ENCODE results near the gene LRRC47.

DNA sequence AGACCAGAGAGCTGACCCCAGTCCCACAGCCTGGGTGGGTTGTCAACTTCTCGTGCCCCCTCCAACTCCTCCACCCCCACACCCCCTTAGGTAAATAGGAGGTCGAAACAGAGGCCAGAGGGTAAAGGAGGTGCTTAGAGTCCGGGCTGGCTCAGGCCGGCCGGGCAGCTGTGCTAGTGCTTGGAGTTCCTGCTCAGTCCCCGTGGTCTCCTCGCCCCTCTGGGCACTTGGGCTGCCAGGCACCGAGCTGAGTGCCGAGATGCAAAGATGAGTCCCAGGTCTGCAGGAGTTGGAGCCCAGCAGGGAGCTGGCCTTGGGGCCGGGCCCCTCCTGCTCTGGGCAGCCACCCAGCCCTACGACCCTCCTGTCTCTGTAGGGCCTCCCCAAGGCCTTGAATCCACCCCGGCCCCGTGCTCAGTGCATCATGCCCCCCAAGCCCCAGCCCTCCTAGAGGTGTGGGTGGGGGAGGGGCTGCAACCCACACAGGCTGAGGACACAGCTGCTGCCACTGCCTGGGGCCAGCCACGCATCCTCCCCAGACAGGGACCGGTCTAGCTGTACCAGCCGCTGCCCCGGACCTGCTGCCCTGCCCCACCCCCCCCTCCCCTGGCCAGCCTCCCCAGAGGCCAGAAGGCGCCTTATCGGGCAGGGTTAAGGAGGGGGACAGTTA, 21.9 kb downstream of the LRRC47 start:
- TF ChIP-seq POLR2A (IDR thresholded peaks at IDR 0.05; ENCODE audit: control extremely low read depth in 1 of 2, low read depth in 2 of 2, low read length in 2 of 2) (no peak), CTCF (IDR thresholded peaks at IDR 0.05; ENCODE audit: control extremely low read depth in 1 of 3, insufficient read depth in 1 of 3, low read depth in 1 of 3, low read length in 3 of 3) (no peak), RBBP5 (IDR thresholded peaks at IDR 0.05; ENCODE audit: borderline replicate concordance, low read depth, low read length) (no peak), RAD21 (IDR thresholded peaks at IDR 0.05 in 1 of 2, conservative IDR thresholded peaks at IDR 0.05 in 1 of 2; ENCODE audit: low read depth in 2 of 2, low read length in 2 of 2) (no peak), POLR2AphosphoS5 (IDR thresholded peaks at IDR 0.05; ENCODE audit: low read depth, low read length) (no peak)

Measured in H1 (cell line).